Neural cell (in vitro differentiated cells): Measurements from ENCODE around the gene SLC29A1. TPM values are rescaled to one million over a fixed set of nuclear protein-coding genes. Genes with fewer than 3 reads are reported as not detected.

Experiments used
- H2AFZ ChIP-seq: fragments of 200-600, 300-800 bp; sonication (generic), shearing (Covaris generic); 2 replicates; pipeline ENCODE4 v1.6.0; 2014; ENCODE audit warnings: low read depth, mild to moderate bottlenecking, antibody characterized with exemption, low read length, moderate library complexity
- H3F3A ChIP-seq: fragments of 200-600 bp; shearing (Covaris generic); 2 replicates; pipeline ENCODE4 v1.6.1; 2016; ENCODE audit warnings: mild to moderate bottlenecking, moderate library complexity, mixed read lengths, antibody characterized with exemption, low read length; ENCODE audit not compliant: insufficient read depth, poor library complexity, severe bottlenecking
- H3K27ac ChIP-seq: fragments of 200-600, 300-800 bp; sonication (generic), shearing (Covaris generic); 2 replicates; pipeline ENCODE4 v1.5.1; 2014; ENCODE audit warnings: mild to moderate bottlenecking, low read length, moderate library complexity
- H3K27me3 ChIP-seq: fragments of 300-800, 200-600 bp; sonication (generic), shearing (Covaris generic); 2 replicates; pipeline ENCODE4 v1.6.0; 2014; ENCODE audit warnings: mild to moderate bottlenecking, low read depth, low read length, moderate library complexity; ENCODE audit not compliant: insufficient read depth
- H3K36me3 ChIP-seq: fragments of 300-800, 200-600 bp; sonication (generic), shearing (Covaris generic); 2 replicates; pipeline ENCODE4 v1.5.1; 2014; ENCODE audit warnings: mild to moderate bottlenecking, antibody characterized with exemption, low read length, moderate library complexity; ENCODE audit not compliant: insufficient read depth
- H3K4me2 ChIP-seq: fragments of 300-800, 200-600 bp; sonication (generic), shearing (Covaris generic); 2 replicates; pipeline ENCODE4 v1.6.0; 2014; ENCODE audit warnings: mild to moderate bottlenecking, low read length
- H3K4me3 ChIP-seq: fragments of 300-800, 200-600 bp; sonication (generic), shearing (Covaris generic); 2 replicates; pipeline ENCODE4 v1.5.1; 2014; ENCODE audit warnings: mild to moderate bottlenecking, low read length, moderate library complexity
- H3K79me2 ChIP-seq: fragments of 200-600 bp; shearing (Covaris generic); replicated peaks from 2 replicates; pipeline ENCODE4 v1.6.0; 2014; ENCODE audit warnings: mild to moderate bottlenecking, low read length, moderate library complexity; ENCODE audit not compliant: insufficient read depth
- H3K9ac ChIP-seq: fragments of 300-800, 200-600 bp; sonication (generic), shearing (Covaris generic); 2 replicates; pipeline ENCODE4 v1.6.1; 2016; ENCODE audit warnings: mild to moderate bottlenecking, low read length, mixed read lengths
- H3K9me2 ChIP-seq: fragments of 200-600 bp; shearing (Covaris generic); 2 replicates; pipeline ENCODE4 v1.6.1; 2016; ENCODE audit warnings: mild to moderate bottlenecking, low read length, mixed read lengths; ENCODE audit not compliant: insufficient read depth
- H3K9me3 ChIP-seq: fragments of 200-600, 300-800 bp; sonication (generic), shearing (Covaris generic); 2 replicates; pipeline ENCODE4 v1.6.1; 2016; ENCODE audit warnings: mild to moderate bottlenecking, mixed run types, low read length, moderate library complexity, mixed read lengths
- H4K20me1 ChIP-seq: fragments of 200-600 bp; shearing (Covaris generic); 2 replicates; pipeline ENCODE4 v1.6.1; 2016; ENCODE audit warnings: mild to moderate bottlenecking, mixed run types; ENCODE audit not compliant: insufficient read depth
- CTCF ChIP-seq: fragments of 450-650 bp; IDR thresholded peaks from 2 replicates; pipeline ENCODE4 v1.5.1; 2014; ENCODE audit warnings: antibody characterized with exemption, mild to moderate bottlenecking, moderate library complexity; ENCODE audit not compliant: poor library complexity, severe bottlenecking
- EP300 ChIP-seq: fragments of 450-650 bp; conservative IDR thresholded peaks from 2 replicates; pipeline ENCODE4 v1.6.1; 2014; ENCODE audit warnings: antibody characterized with exemption, mild to moderate bottlenecking, moderate library complexity; ENCODE audit not compliant: poor library complexity, severe bottlenecking
- EZH2 ChIP-seq: fragments of 200-600, 300-800 bp; shearing (Covaris generic), sonication (generic); IDR thresholded peaks from 2 replicates; pipeline ENCODE4 v1.6.1; 2014; ENCODE audit warnings: antibody characterized with exemption, low read length, borderline replicate concordance, mild to moderate bottlenecking; ENCODE audit not compliant: insufficient read depth, poor library complexity, severe bottlenecking
- MXI1 ChIP-seq: fragments of 450-650 bp; conservative IDR thresholded peaks from 2 replicates; pipeline ENCODE4 v1.6.1; 2014; ENCODE audit warnings: antibody characterized with exemption, mild to moderate bottlenecking; ENCODE audit not compliant: poor library complexity, severe bottlenecking
- POLR2AphosphoS5 ChIP-seq: IDR thresholded peaks from 2 replicates; pipeline ENCODE4 v1.6.1; 2012
- RAD21 ChIP-seq: fragments of 450-650 bp; conservative IDR thresholded peaks from 2 replicates; pipeline ENCODE4 v1.6.1; 2014; ENCODE audit warnings: antibody characterized with exemption, mild to moderate bottlenecking, moderate library complexity
- REST ChIP-seq: IDR thresholded peaks from 2 replicates; pipeline ENCODE4 v1.6.1; 2012; ENCODE audit warnings: borderline replicate concordance
- SMC3 ChIP-seq: fragments of 450-650 bp; conservative IDR thresholded peaks from 2 replicates; pipeline ENCODE4 v1.6.1; 2014; ENCODE audit warnings: antibody characterized with exemption, mild to moderate bottlenecking, moderate library complexity; ENCODE audit not compliant: poor library complexity
- TAF1 ChIP-seq: IDR thresholded peaks from 2 replicates; pipeline ENCODE4 v1.6.1; 2012; ENCODE audit warnings: low read depth
- polyA plus RNA-seq: library from polyadenylated mRNA; depleted of rRNA; stranded (reverse); fragments of >200 nt; gene quantifications from 2 replicates; pipeline ENCODE4 v1.2.3, GENCODE V29; 2014

SLC29A1 gene
- polyA plus RNA-seq, 1 donor from 2014 or later = 18.9 TPM

GRCh38 chr6:44245391-44245911, 22.1 kb downstream of the SLC29A1 start:
- H2AFZ ChIP-seq = peak overlapping the region; percentile 74
- H3K79me2 ChIP-seq = peaks cover 35% of the 10 kb centered on the region
- TF ChIP-seq MXI1 (no peak), CTCF (no peak), EZH2 (no peak), POLR2AphosphoS5 (no peak), EP300 (no peak), SMC3 (no peak), REST (no peak), RAD21 (no peak), TAF1 (no peak)
- peak overlapping the region; percentile 93 for H3K9ac ChIP-seq
- peak overlapping the region; percentile 94 for H3K27ac ChIP-seq
- peak overlapping the region; percentile 99 for H3K4me3 ChIP-seq
- H4K20me1 ChIP-seq = peaks cover 5% of the 10 kb centered on the region
- peaks cover 6% of the 10 kb centered on the region for H3K36me3 ChIP-seq
- no peaks in the 10 kb centered on the region for H3K9me3 ChIP-seq
- H3K4me2 ChIP-seq = no peak overlapping the region
- no peaks in the 10 kb centered on the region for H3F3A ChIP-seq
- no peaks in the 10 kb centered on the region for H3K27me3 ChIP-seq
- no peaks in the 10 kb centered on the region for H3K9me2 ChIP-seq

GRCh38 chr6:44245912-44246662, 22.7 kb downstream of the SLC29A1 start:
- Histone ChIP-seq H3K4me3 (peak overlapping the region; percentile 99), H4K20me1 (peaks cover 5% of the 10 kb centered on the region), H3K4me2 (peak overlapping the region; percentile 49), H3K27me3 (no peaks in the 10 kb centered on the region), H2AFZ (peak overlapping the region; percentile 96), H3K9me2 (no peaks in the 10 kb centered on the region), H3K9me3 (no peaks in the 10 kb centered on the region), H3K9ac (peak overlapping the region; percentile 93), H3K27ac (peak overlapping the region; percentile 94), H3K79me2 (peaks cover 40% of the 10 kb centered on the region), H3K36me3 (peaks cover 9% of the 10 kb centered on the region), H3F3A (no peaks in the 10 kb centered on the region)
- peak; percentile 66 for TF ChIP-seq POLR2AphosphoS5
- peak; percentile 27 for TF ChIP-seq SMC3
- TF ChIP-seq MXI1 = no peak
- no peak for TF ChIP-seq REST
- no peak for TF ChIP-seq EP300
- TF ChIP-seq TAF1 = peak; percentile 56
- peak; percentile 61 for TF ChIP-seq CTCF
- no peak for TF ChIP-seq RAD21
- no peak for TF ChIP-seq EZH2
